HG03064 (cell line): ENCODE results near the gene FBXL17.
"Not testable (repeated sequence)": the region's sequence is repeated elsewhere in the genome, so short reads cannot be mapped to it uniquely, and the experiment has no call there.

ENCODE experiments used
- ATAC-seq: cut with Tn5 transposase; IDR thresholded peaks from one replicate; pipeline ENCODE4 v1.9.1; 2021; ENCODE audit warnings: low read depth; ENCODE audit not compliant: unreplicated experiment

Gene FBXL17

GRCh38 chr5:108315829-108316228, 66.1 kb downstream of the FBXL17 start:
- no peak for ATAC-seq

GRCh38 chr5:108312258-108312657, 69.6 kb downstream of the FBXL17 start:
- ATAC-seq: no peak

- no peak for ATAC-seq
Observed at GRCh38 chr5:108311682-108312081, 70.2 kb downstream of the FBXL17 start.

- no peak for ATAC-seq
Observed at GRCh38 chr5:108303611-108304010, 78.3 kb downstream of the FBXL17 start.

GRCh38 chr5:108303086-108303485, 78.8 kb downstream of the FBXL17 start:
- no peak for ATAC-seq

GRCh38 chr5:108297042-108297601, 84.8 kb downstream of the FBXL17 start:
- ATAC-seq: no peak

- ATAC-seq: no peak
Observed at GRCh38 chr5:108295578-108296368, 86.1 kb downstream of the FBXL17 start.

GRCh38 chr5:108280960-108281569, 100.8 kb downstream of the FBXL17 start:
- no peak for ATAC-seq

- no peak for ATAC-seq
Observed at GRCh38 chr5:108280248-108280647, 101.7 kb downstream of the FBXL17 start.

- ATAC-seq: no peak
Observed at GRCh38 chr5:108278285-108279240, 103.3 kb downstream of the FBXL17 start.

GRCh38 chr5:108276187-108277050, 105.5 kb downstream of the FBXL17 start:
- no peak for ATAC-seq

GRCh38 chr5:108274080-108274479, 107.8 kb downstream of the FBXL17 start:
- ATAC-seq: not testable (repeated sequence)

GRCh38 chr5:108271127-108271526, 110.8 kb downstream of the FBXL17 start:
- ATAC-seq: no peak

- no peak for ATAC-seq
Observed at GRCh38 chr5:108266242-108266641, 115.7 kb downstream of the FBXL17 start.

- ATAC-seq: no peak
Observed at GRCh38 chr5:108264533-108264932, 117.4 kb downstream of the FBXL17 start.

- no peak for ATAC-seq
Observed at GRCh38 chr5:108263338-108263737, 118.6 kb downstream of the FBXL17 start.

- ATAC-seq: no peak
Observed at GRCh38 chr5:108260858-108261170, 121.1 kb downstream of the FBXL17 start.

- ATAC-seq: peak; percentile 90
Observed at GRCh38 chr5:108260117-108260857, 121.6 kb downstream of the FBXL17 start.

GRCh38 chr5:108259306-108259705, 122.6 kb downstream of the FBXL17 start:
- no peak for ATAC-seq
